Measurements from ENCODE around the gene SORCS2. TPM values are rescaled to one million over a fixed set of nuclear protein-coding genes. Genes with fewer than 3 reads are reported as not detected.
A peak's percentile ranks its signal among the peaks of the same experiment; 100 is the strongest.

SORCS2 gene
- total and polyA plus RNA-seq, 12 donors, result 0.25 to 5.4 (median 2.2) TPM

DNA sequence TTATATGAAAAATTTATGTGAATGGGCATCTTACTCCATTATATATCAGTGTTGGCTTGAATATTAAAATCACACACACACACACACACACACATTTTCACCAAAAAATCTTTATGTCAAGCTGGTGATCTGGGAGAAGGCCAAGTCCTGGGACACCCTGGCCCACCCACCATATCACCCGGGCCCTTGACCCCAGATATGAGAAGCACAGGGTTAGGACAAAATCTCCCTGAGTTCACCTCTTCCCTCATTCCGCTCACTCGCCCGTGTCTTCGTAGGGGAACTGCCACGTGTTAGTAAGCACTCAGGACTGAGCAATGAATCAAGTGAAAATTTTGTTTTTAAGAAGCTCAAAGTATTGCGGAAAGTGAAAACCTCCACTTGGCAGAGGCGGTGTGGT, 346.2 kb downstream of the SORCS2 start:
- Histone ChIP-seq H3K36me3 (no peaks in the 10 kb centered on the region), H3K27me3 (no peaks in the 10 kb centered on the region), H3K9me3 (peaks cover 0 to 6% (median 0%) of the 10 kb centered on the region in 11 donors), H3K4me3 (no peak overlapping the region), H3K4me1 (no peaks in the 10 kb centered on the region), H3K27ac (no peak overlapping the region)
- ATAC-seq, result no peak
- WGBS, 2 donors, result 78 to 81% methylated on average over 8 of the region's 8 CpGs
- intact Hi-C loops (cut with DNase I), result no loop called here
- DNase-seq, result no peak
- TF ChIP-seq, protein P1, sequence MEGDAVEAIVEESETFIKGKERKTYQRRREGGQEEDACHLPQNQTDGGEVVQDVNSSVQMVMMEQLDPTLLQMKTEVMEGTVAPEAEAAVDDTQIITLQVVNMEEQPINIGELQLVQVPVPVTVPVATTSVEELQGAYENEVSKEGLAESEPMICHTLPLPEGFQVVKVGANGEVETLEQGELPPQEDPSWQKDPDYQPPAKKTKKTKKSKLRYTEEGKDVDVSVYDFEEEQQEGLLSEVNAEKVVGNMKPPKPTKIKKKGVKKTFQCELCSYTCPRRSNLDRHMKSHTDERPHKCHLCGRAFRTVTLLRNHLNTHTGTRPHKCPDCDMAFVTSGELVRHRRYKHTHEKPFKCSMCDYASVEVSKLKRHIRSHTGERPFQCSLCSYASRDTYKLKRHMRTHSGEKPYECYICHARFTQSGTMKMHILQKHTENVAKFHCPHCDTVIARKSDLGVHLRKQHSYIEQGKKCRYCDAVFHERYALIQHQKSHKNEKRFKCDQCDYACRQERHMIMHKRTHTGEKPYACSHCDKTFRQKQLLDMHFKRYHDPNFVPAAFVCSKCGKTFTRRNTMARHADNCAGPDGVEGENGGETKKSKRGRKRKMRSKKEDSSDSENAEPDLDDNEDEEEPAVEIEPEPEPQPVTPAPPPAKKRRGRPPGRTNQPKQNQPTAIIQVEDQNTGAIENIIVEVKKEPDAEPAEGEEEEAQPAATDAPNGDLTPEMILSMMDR (IDR thresholded peaks at IDR 0.05), result no peak

DNA sequence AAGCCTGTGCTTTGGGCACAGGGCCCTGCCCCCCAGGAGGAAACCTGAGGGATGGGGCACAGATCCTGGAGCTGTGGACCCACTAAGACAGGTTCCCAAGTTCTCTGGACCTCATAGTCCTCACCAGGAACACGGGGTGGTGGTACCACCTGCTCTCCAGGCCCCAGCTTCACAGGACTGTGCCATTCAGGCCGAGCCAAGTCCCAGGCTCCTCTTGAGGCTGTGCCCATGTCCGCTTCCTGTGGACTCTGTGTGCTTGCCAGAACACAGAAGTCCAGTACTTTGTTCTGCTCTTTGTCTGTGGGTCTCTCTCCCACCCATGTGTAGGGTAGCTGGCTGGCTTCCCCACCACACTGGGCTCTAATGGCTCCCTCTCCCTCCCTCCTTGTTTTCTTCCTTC, 346.8 kb downstream of the SORCS2 start:
- intact Hi-C loops (cut with DNase I), result no loop called here
- H3K4me3 ChIP-seq, result no peak overlapping the region
- H3K27ac ChIP-seq, result no peak overlapping the region
- no peaks in the 10 kb centered on the region for H3K27me3 ChIP-seq
- TF ChIP-seq, protein P1 (IDR thresholded peaks at IDR 0.05), result no peak
- ATAC-seq, result no peak
- peaks cover 0 to 6% (median 0%) of the 10 kb centered on the region in 11 donors for H3K9me3 ChIP-seq
- no peaks in the 10 kb centered on the region for H3K36me3 ChIP-seq
- no peaks in the 10 kb centered on the region for H3K4me1 ChIP-seq
- WGBS, 2 donors, result 59 to 97% methylated on average over 3 of the region's 3 CpGs
- DNase-seq, result no peak

DNA sequence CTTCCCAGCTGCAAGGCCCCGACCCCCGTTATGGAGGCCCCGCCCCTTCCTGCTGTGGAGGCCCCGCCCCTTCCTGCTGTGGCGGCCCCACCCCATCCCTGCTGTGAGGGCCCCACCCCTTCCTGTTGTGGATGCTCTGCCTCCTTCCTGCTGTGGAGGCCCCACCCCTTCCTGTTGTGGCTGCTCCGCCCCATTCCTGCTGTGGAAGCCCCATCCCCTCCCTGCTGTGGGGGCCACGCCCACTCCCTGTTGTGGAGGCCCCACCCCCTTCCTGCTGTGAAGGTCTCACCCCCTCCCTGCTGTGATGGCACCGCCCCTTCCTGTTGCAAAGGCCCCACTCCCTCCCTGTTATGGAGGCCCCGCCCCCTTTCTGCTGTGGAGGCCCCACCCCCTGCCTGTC, 347.3 kb downstream of the SORCS2 start:
- TF ChIP-seq, protein P1 (IDR thresholded peaks at IDR 0.05), result no peak
- no peaks in the 10 kb centered on the region for H3K36me3 ChIP-seq
- H3K9me3 ChIP-seq, result peaks cover 0 to 3% (median 0%) of the 10 kb centered on the region in 11 donors
- no peak overlapping the region for H3K27ac ChIP-seq
- intact Hi-C loops (cut with DNase I), result no loop called here
- no peaks in the 10 kb centered on the region for H3K4me1 ChIP-seq
- ATAC-seq, result peak in 4 of 8 donors; percentile 25 to 43 (median 36)
- DNase-seq, result no peak
- H3K27me3 ChIP-seq, result no peaks in the 10 kb centered on the region
- 61 to 73% methylated on average over 9 of the region's 9 CpGs for WGBS, 2 donors
- no peak overlapping the region for H3K4me3 ChIP-seq

DNA sequence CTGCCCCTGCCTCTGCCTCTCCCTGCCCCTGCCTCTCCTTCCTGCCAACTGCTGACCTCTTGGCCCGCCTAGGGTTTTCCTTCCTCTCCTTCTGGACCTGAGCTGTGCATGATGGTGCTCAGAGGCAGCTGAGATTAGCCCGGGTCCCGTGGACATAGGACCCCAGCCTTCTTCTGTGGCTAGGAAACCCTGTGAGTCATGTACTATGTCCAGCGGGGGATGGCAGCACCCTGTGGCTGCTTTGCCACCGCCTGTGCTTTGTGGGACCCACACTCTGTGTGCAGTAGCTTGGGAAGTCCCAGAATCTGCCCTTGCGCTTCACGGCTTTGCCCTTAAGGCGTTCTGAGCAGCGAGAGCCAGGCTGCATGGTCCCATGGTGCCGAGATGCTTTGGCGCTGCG, 347.9 kb downstream of the SORCS2 start:
- Histone ChIP-seq H3K36me3 (no peaks in the 10 kb centered on the region), H3K4me3 (no peak overlapping the region), H3K27me3 (no peaks in the 10 kb centered on the region), H3K27ac (no peak overlapping the region), H3K9me3 (peaks cover 0 to 3% (median 0%) of the 10 kb centered on the region in 11 donors), H3K4me1 (no peaks in the 10 kb centered on the region)
- 85 to 87% methylated on average over 11 to 12 of the region's 12 CpGs for WGBS, 2 donors
- no peak for ATAC-seq
- intact Hi-C loops (cut with DNase I), result no loop called here
- no peak for DNase-seq
- TF ChIP-seq, protein P1 (IDR thresholded peaks at IDR 0.05), result no peak
